ENCODE results near the gene YTHDC2. TPM values are rescaled to one million over a fixed set of nuclear protein-coding genes. Genes with fewer than 3 reads are reported as not detected.
A peak's percentile ranks its signal among the peaks of the same experiment; 100 is the strongest.

The YTHDC2 gene
- total RNA-seq, 2 donors from 2014 or later, result 25.6 to 27.4 TPM

GRCh38 chr5:113507601-113508000 lies 5.9 kb upstream of the YTHDC2 start:
- Histone ChIP-seq H3K9me3 (ENCODE audit: control insufficient read depth, low read length) (no peaks in the 10 kb centered on the region), H3K27me3 (ENCODE audit: control insufficient read depth, insufficient read depth, low read length, poor library complexity, severe bottlenecking) (peaks cover 29% of the 10 kb centered on the region), H3K9ac (ENCODE audit: extremely low read depth, low read length, poor library complexity, severe bottlenecking) (no peak overlapping the region), H3K4me3 (ENCODE audit: low read length) (no peak overlapping the region), H3K27ac (ENCODE audit: low read depth, low read length) (no peak overlapping the region), H3K36me3 (ENCODE audit: control insufficient read depth, insufficient read depth, low read length) (no peaks in the 10 kb centered on the region), H3K4me1 (ENCODE audit: control insufficient read depth, insufficient read depth, low read length) (no peaks in the 10 kb centered on the region)
- Mint-ChIP-seq H3K4me1 (no peaks in the 10 kb centered on the region), H3K36me3 (ENCODE audit: low read depth) (no peaks in the 10 kb centered on the region), H3K4me3 (no peak overlapping the region), H3K27me3 (ENCODE audit: insufficient read depth) (peaks cover 40% of the 10 kb centered on the region), H3K27ac (no peak overlapping the region), H3K9me3 (no peaks in the 10 kb centered on the region)
- no peak for DNase-seq
- TF ChIP-seq, protein P1, sequence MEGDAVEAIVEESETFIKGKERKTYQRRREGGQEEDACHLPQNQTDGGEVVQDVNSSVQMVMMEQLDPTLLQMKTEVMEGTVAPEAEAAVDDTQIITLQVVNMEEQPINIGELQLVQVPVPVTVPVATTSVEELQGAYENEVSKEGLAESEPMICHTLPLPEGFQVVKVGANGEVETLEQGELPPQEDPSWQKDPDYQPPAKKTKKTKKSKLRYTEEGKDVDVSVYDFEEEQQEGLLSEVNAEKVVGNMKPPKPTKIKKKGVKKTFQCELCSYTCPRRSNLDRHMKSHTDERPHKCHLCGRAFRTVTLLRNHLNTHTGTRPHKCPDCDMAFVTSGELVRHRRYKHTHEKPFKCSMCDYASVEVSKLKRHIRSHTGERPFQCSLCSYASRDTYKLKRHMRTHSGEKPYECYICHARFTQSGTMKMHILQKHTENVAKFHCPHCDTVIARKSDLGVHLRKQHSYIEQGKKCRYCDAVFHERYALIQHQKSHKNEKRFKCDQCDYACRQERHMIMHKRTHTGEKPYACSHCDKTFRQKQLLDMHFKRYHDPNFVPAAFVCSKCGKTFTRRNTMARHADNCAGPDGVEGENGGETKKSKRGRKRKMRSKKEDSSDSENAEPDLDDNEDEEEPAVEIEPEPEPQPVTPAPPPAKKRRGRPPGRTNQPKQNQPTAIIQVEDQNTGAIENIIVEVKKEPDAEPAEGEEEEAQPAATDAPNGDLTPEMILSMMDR (conservative IDR thresholded peaks at IDR 0.05), result no peak

GRCh38 chr5:113508756-113509155 lies 4.7 kb upstream of the YTHDC2 start:
- Mint-ChIP-seq H3K27me3 (ENCODE audit: insufficient read depth) (peaks cover 38% of the 10 kb centered on the region), H3K4me1 (peaks cover 2% of the 10 kb centered on the region), H3K9me3 (no peaks in the 10 kb centered on the region), H3K36me3 (ENCODE audit: low read depth) (no peaks in the 10 kb centered on the region), H3K27ac (no peak overlapping the region), H3K4me3 (no peak overlapping the region)
- Histone ChIP-seq H3K4me1 (ENCODE audit: control insufficient read depth, insufficient read depth, low read length) (no peaks in the 10 kb centered on the region), H3K27me3 (ENCODE audit: control insufficient read depth, insufficient read depth, low read length, poor library complexity, severe bottlenecking) (peaks cover 29% of the 10 kb centered on the region), H3K9ac (ENCODE audit: extremely low read depth, low read length, poor library complexity, severe bottlenecking) (no peak overlapping the region), H3K36me3 (ENCODE audit: control insufficient read depth, insufficient read depth, low read length) (no peaks in the 10 kb centered on the region), H3K4me3 (ENCODE audit: low read length) (no peak overlapping the region), H3K27ac (ENCODE audit: low read depth, low read length) (no peak overlapping the region), H3K9me3 (ENCODE audit: control insufficient read depth, low read length) (no peaks in the 10 kb centered on the region)
- no peak for DNase-seq
- TF ChIP-seq, protein P1 (conservative IDR thresholded peaks at IDR 0.05), result no peak

DNA sequence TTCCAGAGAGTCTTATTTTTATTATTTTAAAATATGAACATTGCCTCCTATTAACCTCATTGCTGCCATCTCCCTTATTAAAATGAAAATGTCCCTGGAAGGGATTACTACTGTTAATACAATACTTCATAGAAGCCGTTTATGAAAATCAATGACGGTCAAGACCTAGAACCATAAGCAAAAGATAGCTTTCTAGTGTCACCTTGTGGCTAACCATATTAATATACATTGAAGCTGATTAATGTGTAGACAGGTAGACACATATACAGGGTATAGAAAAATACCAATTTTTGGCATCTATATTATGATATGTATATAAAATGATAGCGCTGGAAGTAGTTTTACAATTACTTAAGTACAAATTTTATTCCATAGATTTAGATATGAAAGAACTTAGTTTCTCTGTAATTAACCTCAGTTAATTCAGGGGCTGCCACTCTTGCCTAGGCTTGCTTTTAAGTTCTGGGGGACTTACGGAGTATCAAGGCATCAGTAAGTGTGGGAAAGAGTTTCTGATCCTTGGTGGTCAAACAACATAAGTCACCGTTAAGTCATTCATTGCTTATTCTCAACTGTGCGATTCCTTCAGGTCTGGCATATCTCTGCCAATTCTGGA lies 2.5 kb upstream of the YTHDC2 start:
- no peak overlapping the region for H3K4me3 ChIP-seq (ENCODE audit: low read length)
- Mint-ChIP-seq H3K36me3 (ENCODE audit: low read depth) (no peaks in the 10 kb centered on the region), H3K27ac (no peak overlapping the region), H3K4me1 (peaks cover 7% of the 10 kb centered on the region), H3K9me3 (no peaks in the 10 kb centered on the region), H3K4me3 (no peak overlapping the region), H3K27me3 (ENCODE audit: insufficient read depth) (peaks cover 33% of the 10 kb centered on the region)
- no peaks in the 10 kb centered on the region for H3K4me1 ChIP-seq (ENCODE audit: control insufficient read depth, insufficient read depth, low read length)
- H3K9ac ChIP-seq (ENCODE audit: extremely low read depth, low read length, poor library complexity, severe bottlenecking), result no peak overlapping the region
- WGBS, 2 experiments (ENCODE audit: insufficient coverage in 1 of 2, insufficient read length in 1 of 2), result 81 to 84% methylated on average over 2 to 5 of the region's 6 CpGs
- H3K36me3 ChIP-seq (ENCODE audit: control insufficient read depth, insufficient read depth, low read length), result peaks cover 1% of the 10 kb centered on the region
- TF ChIP-seq, protein P1 (conservative IDR thresholded peaks at IDR 0.05), result peak; percentile 57
- no peak overlapping the region for H3K27ac ChIP-seq (ENCODE audit: low read depth, low read length)
- DNase-seq, result no peak
- H3K27me3 ChIP-seq (ENCODE audit: control insufficient read depth, insufficient read depth, low read length, poor library complexity, severe bottlenecking), result peaks cover 24% of the 10 kb centered on the region
- no peaks in the 10 kb centered on the region for H3K9me3 ChIP-seq (ENCODE audit: control insufficient read depth, low read length)
